HPDE6-E6E7 (cell line): Measurements from ENCODE around the gene SLC22A16.
"Not testable (repeated sequence)": the region's sequence is repeated elsewhere in the genome, so short reads cannot be mapped to it uniquely, and the experiment has no call there.

Experiments used
- DNase-seq: peaks from one replicate; pipeline ENCODE4 v3.0.0; 2011; ENCODE audit warnings: missing footprints; ENCODE audit errors: extremely low spot score

Gene SLC22A16

GRCh38 chr6:110490110-110490509 is 13.7 kb upstream of the SLC22A16 start:
- no peak for DNase-seq

DNA sequence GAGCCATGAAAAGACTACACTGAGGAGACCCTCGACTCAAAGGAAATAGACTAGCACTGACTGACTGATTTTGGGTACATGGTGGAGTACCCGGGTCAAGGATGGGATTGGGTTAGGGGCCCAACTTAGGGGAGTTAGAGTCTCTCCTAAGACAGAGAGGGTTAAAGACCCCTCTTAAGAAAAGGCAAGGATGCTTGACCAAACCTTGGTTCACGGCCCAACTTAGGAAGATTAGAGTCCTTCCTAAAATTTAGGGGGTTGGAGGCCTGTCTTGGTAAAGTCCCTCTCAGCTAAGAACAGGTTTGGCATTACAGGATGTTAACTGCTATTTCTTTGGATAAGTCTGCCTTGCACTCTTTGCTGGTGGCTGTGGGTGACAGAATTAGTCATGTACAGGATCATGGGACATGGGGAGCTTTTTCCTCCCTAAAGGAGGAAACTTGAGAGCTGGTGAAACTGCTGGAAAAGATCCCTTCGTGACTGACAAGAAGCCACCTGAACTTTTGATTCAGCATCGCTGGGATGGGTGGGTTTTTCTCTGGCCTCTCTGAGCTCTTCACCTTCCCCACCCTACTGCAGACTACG is 12.3 kb upstream of the SLC22A16 start:
- no peak for DNase-seq

DNA sequence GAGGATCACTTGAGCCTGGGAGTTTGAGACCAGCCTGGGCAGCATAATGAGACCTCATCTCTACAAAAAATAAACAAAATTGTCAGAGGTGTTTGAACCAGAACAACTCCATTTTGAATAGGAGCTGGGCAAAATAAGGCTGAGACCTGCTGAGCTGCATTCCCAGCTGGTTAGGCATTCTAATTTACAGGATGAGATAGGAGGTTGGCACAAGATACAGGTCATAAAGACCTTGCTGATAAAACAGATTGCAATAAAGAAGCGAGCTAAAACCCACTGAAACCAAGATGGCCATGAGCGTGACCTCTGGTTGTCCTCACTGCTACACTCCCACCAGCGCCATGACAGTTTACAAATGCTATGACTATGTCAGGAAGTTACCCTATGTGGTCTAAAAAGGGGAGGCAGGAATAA is 11.6 kb upstream of the SLC22A16 start:
- DNase-seq, result not testable (repeated sequence)

- DNase-seq, result no peak
These were observed 10.3 kb upstream of the SLC22A16 start for GRCh38 chr6:110486756-110487155.

- DNase-seq, result no peak
These were observed 9.1 kb upstream of the SLC22A16 start for GRCh38 chr6:110485491-110485890.

DNA sequence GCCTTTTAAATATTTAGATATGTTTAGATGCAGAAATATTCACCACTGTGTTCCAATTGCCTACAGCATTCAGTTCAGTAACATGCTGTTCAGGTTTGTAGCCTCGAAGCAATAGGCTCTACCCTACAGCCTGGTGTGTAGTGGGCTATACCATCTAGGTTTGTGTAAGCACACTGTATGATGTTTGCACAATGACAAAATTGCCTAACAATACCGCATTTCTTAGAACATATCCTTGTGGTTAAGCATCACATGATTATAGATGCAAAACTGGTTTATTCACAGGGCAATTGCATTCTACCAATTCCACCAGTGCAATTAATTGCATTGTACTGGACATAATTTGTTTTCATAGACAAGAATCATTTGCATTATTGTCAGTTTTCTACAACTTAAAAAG is 7.9 kb upstream of the SLC22A16 start:
- DNase-seq, result no peak

- DNase-seq, result no peak
These were observed 6.5 kb upstream of the SLC22A16 start for GRCh38 chr6:110482774-110483400.

DNA sequence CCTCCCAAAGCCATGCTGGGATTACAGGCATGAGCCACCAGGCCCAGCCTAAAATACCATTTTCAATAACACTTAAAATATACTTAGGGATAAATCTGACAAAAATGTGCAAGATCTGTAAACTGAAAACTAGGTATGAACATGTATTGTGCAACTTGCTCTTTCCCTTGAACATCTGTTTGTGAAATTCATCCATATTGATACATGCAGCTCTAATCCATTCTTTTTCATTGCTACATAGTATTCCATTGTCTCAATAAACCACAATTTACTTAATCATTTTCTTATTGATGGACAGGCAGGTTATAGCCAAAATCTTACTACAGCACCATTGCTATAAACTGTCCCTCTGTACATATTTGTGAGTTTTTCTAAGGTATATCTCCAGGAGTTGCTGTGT is 4.7 kb upstream of the SLC22A16 start:
- DNase-seq, result no peak

DNA sequence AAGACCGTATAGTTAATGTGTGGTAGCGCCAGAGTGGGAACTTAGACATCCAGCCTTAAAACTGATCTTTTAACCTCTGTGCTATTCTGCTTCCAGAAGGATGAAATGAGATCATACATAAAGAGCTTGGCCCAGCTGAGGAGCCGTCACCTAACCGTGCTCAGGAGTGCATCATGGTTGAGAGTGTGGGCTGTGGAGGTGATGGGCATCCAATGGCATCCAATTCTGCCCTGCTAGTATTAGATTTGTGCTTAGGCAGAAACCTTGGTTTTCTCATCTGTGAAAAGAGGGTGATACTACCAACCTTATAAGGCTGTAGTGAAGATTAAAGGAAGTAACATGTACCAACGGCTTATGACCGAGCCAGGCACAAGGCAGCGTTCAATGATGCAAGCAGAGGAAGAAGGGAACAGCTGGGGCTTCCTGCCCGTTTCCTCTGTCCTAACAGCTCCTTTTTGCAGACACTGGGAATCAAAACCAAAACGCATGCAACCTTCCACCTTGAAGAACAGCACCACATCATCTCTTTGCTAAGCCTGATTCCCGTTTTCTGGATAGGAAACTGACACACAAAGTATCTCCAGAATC is 1.3 kb downstream of the SLC22A16 start:
- DNase-seq, result no peak

GRCh38 chr6:110474500-110474899 is 1.9 kb downstream of the SLC22A16 start:
- no peak for DNase-seq

DNA sequence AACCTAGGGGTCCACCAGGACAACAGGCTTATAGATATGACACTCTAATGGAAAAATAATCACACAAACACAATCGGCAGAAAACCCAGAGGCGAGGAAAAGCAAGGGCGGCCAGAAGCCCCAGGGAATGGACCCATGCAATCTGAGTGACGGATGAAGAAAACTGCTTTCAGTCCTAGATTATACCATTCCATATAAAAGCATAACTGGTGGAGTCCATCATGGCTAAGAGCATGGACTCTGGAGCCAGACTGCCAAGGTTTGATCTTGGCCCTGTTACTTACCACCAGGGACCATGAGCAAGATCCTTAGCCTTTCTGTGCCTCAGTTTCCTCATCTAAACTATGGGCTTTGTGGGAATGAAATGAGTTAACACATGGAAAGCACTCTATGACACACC is 3.7 kb downstream of the SLC22A16 start:
- no peak for DNase-seq

GRCh38 chr6:110471726-110472365 is 4.6 kb downstream of the SLC22A16 start:
- no peak for DNase-seq

DNA sequence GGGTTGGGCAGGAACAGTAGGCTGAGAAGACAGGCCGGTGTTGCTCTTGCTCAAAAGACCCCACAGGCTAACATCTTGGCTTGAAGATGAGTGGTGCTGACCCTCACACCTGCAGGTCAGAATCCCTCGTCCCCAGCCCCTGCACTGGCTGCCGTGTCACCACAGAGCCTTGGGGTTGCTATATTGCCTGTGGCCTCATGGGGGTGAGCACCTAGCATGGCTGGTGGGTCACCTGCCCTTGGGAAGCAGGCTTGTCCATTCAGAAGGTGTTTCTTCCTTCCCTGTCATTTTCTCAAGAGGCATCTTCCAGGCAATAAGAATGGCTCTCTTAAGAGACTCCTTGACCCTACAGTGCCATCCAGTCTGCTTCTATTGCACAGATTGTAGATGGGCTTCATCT is 7.7 kb downstream of the SLC22A16 start:
- no peak for DNase-seq

- DNase-seq, result no peak
These were observed 8.8 kb downstream of the SLC22A16 start for GRCh38 chr6:110467566-110468140.

GRCh38 chr6:110462884-110463481 is 13.4 kb downstream of the SLC22A16 start:
- DNase-seq, result no peak

- no peak for DNase-seq
These were observed 15.0 kb downstream of the SLC22A16 start for GRCh38 chr6:110461376-110461775.

DNA sequence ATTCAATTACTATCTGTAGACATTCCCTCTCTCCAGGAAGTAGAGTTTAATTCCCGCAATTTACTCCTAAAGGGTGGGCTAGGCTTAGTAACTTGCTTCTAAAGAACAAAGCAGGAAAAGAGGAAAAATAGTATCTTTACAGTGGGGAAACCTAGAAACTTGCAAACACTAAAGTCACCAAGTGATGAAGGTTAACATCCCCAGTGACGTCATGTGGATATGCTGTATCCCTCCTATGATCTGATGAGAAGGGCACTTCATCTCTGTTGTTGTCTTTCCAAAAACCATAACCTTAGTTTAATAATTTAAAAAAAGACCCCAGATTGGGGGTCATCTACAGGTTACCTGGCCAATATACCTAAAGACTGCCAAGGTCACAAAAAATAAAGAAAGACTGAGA is 17.3 kb downstream of the SLC22A16 start:
- no peak for DNase-seq

DNA sequence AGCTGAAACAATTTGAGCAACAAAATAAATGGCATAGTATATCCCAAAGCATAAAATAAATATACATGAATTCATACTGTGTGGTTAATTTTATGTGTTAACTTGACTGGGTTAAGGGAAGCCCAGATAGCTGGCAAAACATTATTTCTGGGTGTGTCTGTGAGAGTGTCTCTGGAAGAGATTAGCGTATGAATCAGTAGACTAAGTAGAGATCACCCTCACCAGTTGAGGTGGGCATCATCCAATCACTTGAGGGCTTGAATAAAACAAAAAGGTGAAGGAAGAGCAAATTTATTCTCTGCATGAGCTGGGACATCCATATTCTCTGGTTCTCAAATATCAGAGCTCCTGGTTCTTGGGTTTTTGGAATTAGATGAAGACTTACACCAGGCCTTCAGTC is 17.9 kb downstream of the SLC22A16 start:
- no peak for DNase-seq

- DNase-seq, result not testable (repeated sequence)
These were observed 18.7 kb downstream of the SLC22A16 start for GRCh38 chr6:110457567-110458175.

DNA sequence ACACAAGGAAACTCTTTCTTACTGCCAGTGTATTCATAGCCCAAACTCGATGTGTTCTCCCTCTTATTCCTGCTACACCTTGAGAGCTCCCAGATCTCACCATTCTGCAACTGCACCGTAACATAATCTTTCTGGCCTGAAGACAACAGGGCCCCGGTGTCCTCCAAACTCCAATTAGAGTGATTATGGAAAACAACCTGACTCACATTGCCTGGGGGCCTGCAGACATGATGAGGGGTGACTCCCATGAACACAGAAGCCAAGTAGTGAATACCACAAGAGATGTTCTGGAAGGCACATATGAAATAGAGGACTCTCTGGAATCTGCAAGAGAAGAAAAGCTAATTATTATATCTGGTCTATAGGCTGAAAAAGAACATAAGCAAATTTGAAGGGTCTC is 19.7 kb downstream of the SLC22A16 start:
- no peak for DNase-seq

GRCh38 chr6:110449541-110449895 is 26.9 kb downstream of the SLC22A16 start:
- DNase-seq, result no peak
